Measurements from ENCODE around the gene ILDR2. TPM values are rescaled to one million over a fixed set of nuclear protein-coding genes. Genes with fewer than 3 reads are reported as not detected.

ILDR2 gene
- polyA plus RNA-seq, 2 donors = 0.06 to 0.18 TPM

DNA sequence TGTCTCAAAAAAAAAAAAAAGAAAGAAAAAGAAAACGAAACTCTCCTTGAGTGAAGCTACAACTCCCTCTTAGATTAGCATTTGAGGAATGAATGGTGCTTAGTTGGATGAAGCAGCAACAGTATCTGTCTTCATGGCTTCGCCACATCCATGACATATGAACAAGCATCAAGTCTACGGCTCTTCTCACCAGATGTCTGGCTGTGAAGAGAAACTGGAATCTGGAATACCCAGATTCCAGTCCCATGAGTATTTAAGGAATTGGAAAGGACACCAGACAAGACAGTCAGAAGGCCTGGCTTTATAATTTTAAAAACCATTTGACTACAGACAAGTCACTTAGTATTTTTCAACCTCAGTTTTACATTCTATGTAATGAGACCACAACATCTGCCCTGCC, 61.2 kb downstream of the ILDR2 start:
- Histone ChIP-seq H3K9me3 (ENCODE audit: control insufficient read depth in 2 of 2, insufficient read depth in 1 of 2, low read depth in 1 of 2, low read length in 1 of 2) (no peaks in the 10 kb centered on the region), H3K27ac (ENCODE audit: low read depth in 2 of 2, low read length in 1 of 2) (no peak overlapping the region), H3K36me3 (ENCODE audit: control insufficient read depth in 2 of 2, insufficient read depth in 2 of 2, low read length in 1 of 2) (no peaks in the 10 kb centered on the region), H3K4me3 (ENCODE audit: low read depth in 1 of 2, low read length in 2 of 2) (no peak overlapping the region), H3K27me3 (ENCODE audit: control insufficient read depth in 1 of 2, insufficient read depth in 2 of 2, low read length in 2 of 2) (peaks cover under 1 to 4% of the 10 kb centered on the region in 2 donors), H3K4me1 (ENCODE audit: control insufficient read depth in 2 of 2, insufficient read depth in 2 of 2, low read length in 1 of 2) (no peaks in the 10 kb centered on the region)
- 79 to 80% methylated on average over 3 of the region's 3 CpGs for WGBS, 2 donors

GRCh38 chr1:166911624-166912023, 63.7 kb downstream of the ILDR2 start:
- Histone ChIP-seq H3K27ac (ENCODE audit: low read depth in 2 of 2, low read length in 1 of 2) (no peak overlapping the region), H3K36me3 (ENCODE audit: control insufficient read depth in 2 of 2, insufficient read depth in 2 of 2, low read length in 1 of 2) (no peaks in the 10 kb centered on the region), H3K4me3 (ENCODE audit: low read depth in 1 of 2, low read length in 2 of 2) (no peak overlapping the region), H3K27me3 (ENCODE audit: control insufficient read depth in 1 of 2, insufficient read depth in 2 of 2, low read length in 2 of 2) (no peaks in the 10 kb centered on the region), H3K4me1 (ENCODE audit: control insufficient read depth in 2 of 2, insufficient read depth in 2 of 2, low read length in 1 of 2) (no peaks in the 10 kb centered on the region), H3K9me3 (ENCODE audit: control insufficient read depth in 2 of 2, insufficient read depth in 1 of 2, low read depth in 1 of 2, low read length in 1 of 2) (no peaks in the 10 kb centered on the region)
- WGBS, 2 donors = 85 to 92% methylated on average over 1 of the region's 1 CpG

- Histone ChIP-seq H3K27me3 (ENCODE audit: control insufficient read depth in 1 of 2, insufficient read depth in 2 of 2, low read length in 2 of 2) (no peaks in the 10 kb centered on the region), H3K27ac (ENCODE audit: low read depth in 2 of 2, low read length in 1 of 2) (no peak overlapping the region), H3K4me3 (ENCODE audit: low read depth in 1 of 2, low read length in 2 of 2) (no peak overlapping the region), H3K36me3 (ENCODE audit: control insufficient read depth in 2 of 2, insufficient read depth in 2 of 2, low read length in 1 of 2) (no peaks in the 10 kb centered on the region), H3K9me3 (ENCODE audit: control insufficient read depth in 2 of 2, insufficient read depth in 1 of 2, low read depth in 1 of 2, low read length in 1 of 2) (no peaks in the 10 kb centered on the region), H3K4me1 (ENCODE audit: control insufficient read depth in 2 of 2, insufficient read depth in 2 of 2, low read length in 1 of 2) (no peaks in the 10 kb centered on the region)
- WGBS, 2 donors = 2 to 3% methylated on average over 1 of the region's 1 CpG
These were observed 64.8 kb downstream of the ILDR2 start for GRCh38 chr1:166910396-166910994.

GRCh38 chr1:166908942-166909341, 66.4 kb downstream of the ILDR2 start:
- no peaks in the 10 kb centered on the region for H3K4me1 ChIP-seq (ENCODE audit: control insufficient read depth in 2 of 2, insufficient read depth in 2 of 2, low read length in 1 of 2)
- no peak overlapping the region for H3K27ac ChIP-seq (ENCODE audit: low read depth in 2 of 2, low read length in 1 of 2)
- 96 to 98% methylated on average over 1 of the region's 1 CpG for WGBS, 2 donors
- H3K9me3 ChIP-seq (ENCODE audit: control insufficient read depth in 2 of 2, insufficient read depth in 1 of 2, low read depth in 1 of 2, low read length in 1 of 2) = no peaks in the 10 kb centered on the region
- no peak overlapping the region for H3K4me3 ChIP-seq (ENCODE audit: low read depth in 1 of 2, low read length in 2 of 2)
- no peaks in the 10 kb centered on the region for H3K27me3 ChIP-seq (ENCODE audit: control insufficient read depth in 1 of 2, insufficient read depth in 2 of 2, low read length in 2 of 2)
- H3K36me3 ChIP-seq (ENCODE audit: control insufficient read depth in 2 of 2, insufficient read depth in 2 of 2, low read length in 1 of 2) = no peaks in the 10 kb centered on the region

- H3K27ac ChIP-seq (ENCODE audit: low read depth in 2 of 2, low read length in 1 of 2) = no peak overlapping the region
- H3K27me3 ChIP-seq (ENCODE audit: control insufficient read depth in 1 of 2, insufficient read depth in 2 of 2, low read length in 2 of 2) = no peaks in the 10 kb centered on the region
- H3K36me3 ChIP-seq (ENCODE audit: control insufficient read depth in 2 of 2, insufficient read depth in 2 of 2, low read length in 1 of 2) = no peaks in the 10 kb centered on the region
- H3K4me3 ChIP-seq (ENCODE audit: low read depth in 1 of 2, low read length in 2 of 2) = no peak overlapping the region
- no peaks in the 10 kb centered on the region for H3K9me3 ChIP-seq (ENCODE audit: control insufficient read depth in 2 of 2, insufficient read depth in 1 of 2, low read depth in 1 of 2, low read length in 1 of 2)
- WGBS, 2 donors = 72 to 74% methylated on average over 3 of the region's 3 CpGs
- H3K4me1 ChIP-seq (ENCODE audit: control insufficient read depth in 2 of 2, insufficient read depth in 2 of 2, low read length in 1 of 2) = no peaks in the 10 kb centered on the region
These were observed 67.6 kb downstream of the ILDR2 start for GRCh38 chr1:166907763-166908162.

GRCh38 chr1:166907051-166907450, 68.3 kb downstream of the ILDR2 start:
- H3K36me3 ChIP-seq (ENCODE audit: control insufficient read depth in 2 of 2, insufficient read depth in 2 of 2, low read length in 1 of 2) = no peaks in the 10 kb centered on the region
- no peaks in the 10 kb centered on the region for H3K27me3 ChIP-seq (ENCODE audit: control insufficient read depth in 1 of 2, insufficient read depth in 2 of 2, low read length in 2 of 2)
- 74 to 83% methylated on average over 4 of the region's 4 CpGs for WGBS, 2 donors
- no peak overlapping the region for H3K27ac ChIP-seq (ENCODE audit: low read depth in 2 of 2, low read length in 1 of 2)
- H3K9me3 ChIP-seq (ENCODE audit: control insufficient read depth in 2 of 2, insufficient read depth in 1 of 2, low read depth in 1 of 2, low read length in 1 of 2) = no peaks in the 10 kb centered on the region
- no peak overlapping the region for H3K4me3 ChIP-seq (ENCODE audit: low read depth in 1 of 2, low read length in 2 of 2)
- no peaks in the 10 kb centered on the region for H3K4me1 ChIP-seq (ENCODE audit: control insufficient read depth in 2 of 2, insufficient read depth in 2 of 2, low read length in 1 of 2)

- 85 to 88% methylated on average over 3 of the region's 3 CpGs for WGBS, 2 donors
- H3K36me3 ChIP-seq (ENCODE audit: control insufficient read depth in 2 of 2, insufficient read depth in 2 of 2, low read length in 1 of 2) = no peaks in the 10 kb centered on the region
- H3K27ac ChIP-seq (ENCODE audit: low read depth in 2 of 2, low read length in 1 of 2) = no peak overlapping the region
- H3K4me1 ChIP-seq (ENCODE audit: control insufficient read depth in 2 of 2, insufficient read depth in 2 of 2, low read length in 1 of 2) = no peaks in the 10 kb centered on the region
- H3K4me3 ChIP-seq (ENCODE audit: low read depth in 1 of 2, low read length in 2 of 2) = no peak overlapping the region
- no peaks in the 10 kb centered on the region for H3K27me3 ChIP-seq (ENCODE audit: control insufficient read depth in 1 of 2, insufficient read depth in 2 of 2, low read length in 2 of 2)
- H3K9me3 ChIP-seq (ENCODE audit: control insufficient read depth in 2 of 2, insufficient read depth in 1 of 2, low read depth in 1 of 2, low read length in 1 of 2) = no peaks in the 10 kb centered on the region
These were observed 68.7 kb downstream of the ILDR2 start for GRCh38 chr1:166906647-166907046.

DNA sequence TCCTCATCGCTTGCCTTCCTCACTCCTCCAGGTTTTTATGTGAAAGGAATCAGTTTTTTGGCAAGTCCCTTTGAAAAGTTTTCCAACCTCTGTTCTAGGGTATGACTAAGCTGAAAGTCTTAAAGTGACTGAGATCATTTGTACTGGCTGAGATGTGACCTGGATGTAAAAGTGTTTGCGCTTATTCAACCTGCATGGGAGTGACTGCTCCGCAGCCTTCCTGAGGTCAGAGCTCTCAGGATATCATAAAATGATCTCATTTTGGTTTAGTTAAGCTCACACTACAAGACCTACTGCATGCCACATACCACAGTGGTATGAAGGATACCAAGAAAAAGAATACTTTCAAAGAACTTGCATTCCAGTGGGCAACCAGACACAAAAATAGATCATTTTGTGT, 69.4 kb downstream of the ILDR2 start:
- no peaks in the 10 kb centered on the region for H3K36me3 ChIP-seq (ENCODE audit: control insufficient read depth in 2 of 2, insufficient read depth in 2 of 2, low read length in 1 of 2)
- H3K27ac ChIP-seq (ENCODE audit: low read depth in 2 of 2, low read length in 1 of 2) = no peak overlapping the region
- no peaks in the 10 kb centered on the region for H3K9me3 ChIP-seq (ENCODE audit: control insufficient read depth in 2 of 2, insufficient read depth in 1 of 2, low read depth in 1 of 2, low read length in 1 of 2)
- H3K4me1 ChIP-seq (ENCODE audit: control insufficient read depth in 2 of 2, insufficient read depth in 2 of 2, low read length in 1 of 2) = no peaks in the 10 kb centered on the region
- WGBS, 2 donors = 60 to 70% methylated on average over 3 of the region's 3 CpGs
- H3K4me3 ChIP-seq (ENCODE audit: low read depth in 1 of 2, low read length in 2 of 2) = no peak overlapping the region
- no peaks in the 10 kb centered on the region for H3K27me3 ChIP-seq (ENCODE audit: control insufficient read depth in 1 of 2, insufficient read depth in 2 of 2, low read length in 2 of 2)

GRCh38 chr1:166905136-166905535, 70.2 kb downstream of the ILDR2 start:
- Histone ChIP-seq H3K27ac (ENCODE audit: low read depth in 2 of 2, low read length in 1 of 2) (no peak overlapping the region), H3K4me3 (ENCODE audit: low read depth in 1 of 2, low read length in 2 of 2) (no peak overlapping the region), H3K9me3 (ENCODE audit: control insufficient read depth in 2 of 2, insufficient read depth in 1 of 2, low read depth in 1 of 2, low read length in 1 of 2) (no peaks in the 10 kb centered on the region), H3K27me3 (ENCODE audit: control insufficient read depth in 1 of 2, insufficient read depth in 2 of 2, low read length in 2 of 2) (no peaks in the 10 kb centered on the region), H3K36me3 (ENCODE audit: control insufficient read depth in 2 of 2, insufficient read depth in 2 of 2, low read length in 1 of 2) (no peaks in the 10 kb centered on the region), H3K4me1 (ENCODE audit: control insufficient read depth in 2 of 2, insufficient read depth in 2 of 2, low read length in 1 of 2) (no peaks in the 10 kb centered on the region)
- 58 to 59% methylated on average over 2 of the region's 2 CpGs for WGBS, 2 donors

DNA sequence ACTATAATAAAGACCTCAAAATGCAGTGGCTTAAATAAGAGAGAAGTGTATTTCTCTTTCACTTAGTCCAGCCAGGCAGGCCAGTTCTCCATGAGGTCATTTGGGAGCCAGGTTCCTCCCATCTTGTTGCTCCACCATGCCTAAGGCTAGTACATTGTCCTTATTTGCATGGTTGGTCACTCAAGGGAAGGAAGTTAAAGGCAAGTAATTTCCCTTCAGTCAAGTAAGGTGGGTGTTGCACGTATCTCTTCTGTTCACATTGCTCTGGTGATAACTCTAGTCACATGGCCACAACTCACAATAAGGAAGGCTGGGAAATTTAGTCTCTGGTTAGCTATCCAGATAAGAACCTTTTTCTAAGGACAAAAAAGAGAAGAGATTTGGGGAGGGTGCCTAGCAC, 72.1 kb downstream of the ILDR2 start:
- 53 to 71% methylated on average over 1 of the region's 1 CpG for WGBS, 2 donors
- Histone ChIP-seq H3K36me3 (ENCODE audit: control insufficient read depth in 2 of 2, insufficient read depth in 2 of 2, low read length in 1 of 2) (no peaks in the 10 kb centered on the region), H3K27me3 (ENCODE audit: control insufficient read depth in 1 of 2, insufficient read depth in 2 of 2, low read length in 2 of 2) (no peaks in the 10 kb centered on the region), H3K4me3 (ENCODE audit: low read depth in 1 of 2, low read length in 2 of 2) (no peak overlapping the region), H3K4me1 (ENCODE audit: control insufficient read depth in 2 of 2, insufficient read depth in 2 of 2, low read length in 1 of 2) (no peaks in the 10 kb centered on the region), H3K9me3 (ENCODE audit: control insufficient read depth in 2 of 2, insufficient read depth in 1 of 2, low read depth in 1 of 2, low read length in 1 of 2) (no peaks in the 10 kb centered on the region), H3K27ac (ENCODE audit: low read depth in 2 of 2, low read length in 1 of 2) (no peak overlapping the region)
